ENCODE results near the gene OMP. TPM values are rescaled to one million over a fixed set of nuclear protein-coding genes. Genes with fewer than 3 reads are reported as not detected.
"Not testable (repeated sequence)": the region's sequence is repeated elsewhere in the genome, so short reads cannot be mapped to it uniquely, and the experiment has no call there.

The OMP gene
- polyA plus RNA-seq, 3 donors: 0.25 TPM; not detected in 2

DNA sequence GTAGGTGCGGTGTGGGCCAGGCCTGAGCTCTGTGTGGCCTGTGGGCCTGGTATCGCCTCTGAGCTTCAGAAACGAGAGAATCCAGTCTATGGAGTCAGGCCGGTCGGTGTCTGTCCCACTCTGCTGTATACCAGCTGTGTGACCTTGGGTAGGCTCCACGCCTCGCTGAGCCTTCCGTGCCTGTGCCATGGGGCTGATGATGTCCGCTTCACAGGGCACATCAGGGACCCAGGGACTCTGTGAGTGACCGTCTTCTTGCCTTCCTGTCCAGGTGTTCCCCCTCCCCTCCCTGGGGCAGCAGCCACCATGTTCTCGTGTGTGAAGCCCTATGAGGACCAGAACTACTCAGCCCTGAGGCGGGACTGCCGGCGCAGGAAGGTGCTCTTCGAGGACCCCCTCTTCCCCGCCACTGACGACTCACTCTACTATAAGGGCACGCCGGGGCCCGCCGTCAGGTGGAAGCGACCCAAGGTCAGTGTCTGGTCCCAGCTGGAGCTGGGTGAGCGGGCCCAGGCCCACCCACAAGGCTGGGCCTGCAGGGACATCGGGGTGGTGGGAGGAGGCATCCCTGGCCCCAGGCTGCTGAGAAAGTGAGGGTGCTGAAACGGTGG is 18.0 kb upstream of the OMP start:
- DNase-seq (ENCODE audit: low read depth in 3 of 3, low spot score in 2 of 3): no peak

- no peak for DNase-seq (ENCODE audit: low read depth in 3 of 3, low spot score in 2 of 3)
Observed at GRCh38 chr11:77085652-77086051, 17.0 kb upstream of the OMP start.

DNA sequence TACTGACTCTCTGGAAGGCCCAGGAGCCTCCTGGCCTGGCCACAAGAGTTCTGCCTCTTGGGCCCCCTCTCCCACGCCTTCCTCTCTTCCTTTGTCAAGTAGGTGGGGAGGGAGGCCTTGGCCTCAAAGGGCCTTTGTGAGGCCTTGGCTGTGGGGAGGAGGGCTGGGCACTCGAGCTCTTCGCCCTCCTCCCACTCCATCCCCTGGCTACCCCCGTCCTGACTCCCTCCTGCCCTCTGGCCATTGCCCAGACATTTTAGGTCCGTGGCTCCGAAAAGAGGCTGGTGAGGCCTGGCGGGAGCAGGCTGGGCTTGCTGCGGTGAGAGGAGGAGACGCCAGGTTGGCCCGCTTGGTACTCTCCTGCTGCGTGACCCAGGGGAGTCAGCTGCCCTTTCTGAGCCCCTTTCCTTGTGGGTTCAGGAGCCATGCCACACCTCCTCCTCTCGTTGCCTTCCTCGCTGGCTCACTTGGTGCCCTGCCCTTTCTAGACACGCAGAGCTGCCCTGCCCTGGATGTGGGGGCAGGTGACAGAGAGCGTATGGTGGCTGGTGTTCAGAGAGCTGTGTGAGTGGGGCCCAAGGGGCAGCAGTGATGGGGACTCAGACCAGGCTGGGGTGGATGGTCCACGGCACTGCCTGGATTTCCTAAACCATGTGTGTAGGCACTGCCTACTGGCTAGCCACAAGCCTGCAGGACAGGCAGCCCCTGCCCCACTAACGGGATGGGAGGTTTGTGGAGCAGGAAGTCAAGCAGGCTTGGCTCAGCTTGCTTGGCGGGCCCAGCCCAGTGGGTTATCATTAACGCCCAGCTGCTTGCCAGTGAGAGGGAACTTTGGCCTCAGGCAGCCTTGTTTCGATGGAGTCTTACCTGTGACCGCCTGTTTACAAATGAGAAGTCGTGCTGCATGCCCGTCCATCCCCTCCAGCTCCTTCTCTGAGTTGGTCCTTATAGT is 15.8 kb upstream of the OMP start:
- DNase-seq (ENCODE audit: low read depth in 3 of 3, low spot score in 2 of 3): no peak

DNA sequence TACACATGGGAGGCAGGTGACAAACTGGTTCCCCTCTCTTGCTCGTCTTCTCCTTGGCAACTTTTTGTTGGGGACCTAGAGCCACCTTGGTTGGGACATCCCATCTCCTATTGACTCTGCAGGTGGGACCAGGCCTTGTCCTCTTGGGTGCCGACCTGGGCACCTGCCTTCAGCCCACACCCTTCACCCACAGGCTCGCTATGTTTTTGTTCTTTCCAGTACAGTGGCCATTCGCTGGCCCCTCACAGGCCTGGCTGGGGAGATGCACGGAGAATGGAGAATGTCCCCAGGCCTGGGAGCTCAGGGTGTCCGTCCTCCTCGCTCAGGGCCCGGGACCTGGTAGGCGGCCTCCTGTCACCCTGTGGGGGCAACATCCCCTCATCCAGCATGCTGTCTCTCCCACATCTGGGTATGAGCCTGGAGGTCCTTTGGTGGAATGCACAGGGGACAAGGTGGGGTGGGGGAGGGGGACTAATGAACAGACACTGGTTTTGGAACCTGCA is 14.9 kb upstream of the OMP start:
- DNase-seq (ENCODE audit: low read depth in 3 of 3, low spot score in 2 of 3): no peak

DNA sequence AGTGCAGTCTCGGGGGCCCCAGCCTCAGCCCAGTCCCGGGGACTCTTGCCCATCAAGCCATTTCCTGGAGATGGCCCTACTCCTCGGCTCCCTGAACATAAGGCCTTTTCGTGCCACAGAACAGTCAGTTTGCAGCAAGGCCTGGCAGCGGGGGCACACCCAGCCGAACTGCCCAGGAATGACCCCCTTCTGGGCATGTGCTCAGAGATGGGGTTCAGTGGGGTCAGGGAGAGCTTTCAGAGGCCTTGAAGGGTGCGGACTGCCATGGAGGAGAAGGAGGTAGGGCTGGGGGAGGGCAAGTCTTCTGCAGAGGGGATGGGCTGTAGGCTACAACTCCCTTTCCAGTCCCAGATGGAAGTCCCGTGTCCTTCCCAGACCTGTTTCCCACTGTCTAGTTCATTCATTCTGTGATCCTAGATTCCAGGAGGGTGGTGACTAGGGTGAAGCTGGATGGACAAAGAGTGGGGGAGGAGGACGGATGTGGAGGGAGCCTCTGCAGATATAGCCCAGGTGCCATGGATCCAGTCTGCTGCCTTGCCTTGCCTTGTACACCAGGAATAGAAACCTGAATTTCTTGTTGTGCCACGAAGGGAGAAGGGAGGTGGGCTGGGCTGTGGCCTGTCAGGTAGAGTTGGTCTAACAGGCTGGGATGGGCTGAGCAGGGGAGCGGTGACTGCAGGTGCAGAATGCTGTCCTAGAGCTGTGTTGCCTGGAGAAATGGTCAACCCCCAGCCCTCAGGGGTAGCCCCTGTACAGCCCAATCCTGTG is 14.2 kb upstream of the OMP start:
- no peak for DNase-seq (ENCODE audit: low read depth in 3 of 3, low spot score in 2 of 3)

- no peak for DNase-seq (ENCODE audit: low read depth in 3 of 3, low spot score in 2 of 3)
Observed at GRCh38 chr11:77089004-77089545, 13.6 kb upstream of the OMP start.

- no peak for DNase-seq (ENCODE audit: low read depth in 3 of 3, low spot score in 2 of 3)
Observed at GRCh38 chr11:77090046-77090372, 12.6 kb upstream of the OMP start.

DNA sequence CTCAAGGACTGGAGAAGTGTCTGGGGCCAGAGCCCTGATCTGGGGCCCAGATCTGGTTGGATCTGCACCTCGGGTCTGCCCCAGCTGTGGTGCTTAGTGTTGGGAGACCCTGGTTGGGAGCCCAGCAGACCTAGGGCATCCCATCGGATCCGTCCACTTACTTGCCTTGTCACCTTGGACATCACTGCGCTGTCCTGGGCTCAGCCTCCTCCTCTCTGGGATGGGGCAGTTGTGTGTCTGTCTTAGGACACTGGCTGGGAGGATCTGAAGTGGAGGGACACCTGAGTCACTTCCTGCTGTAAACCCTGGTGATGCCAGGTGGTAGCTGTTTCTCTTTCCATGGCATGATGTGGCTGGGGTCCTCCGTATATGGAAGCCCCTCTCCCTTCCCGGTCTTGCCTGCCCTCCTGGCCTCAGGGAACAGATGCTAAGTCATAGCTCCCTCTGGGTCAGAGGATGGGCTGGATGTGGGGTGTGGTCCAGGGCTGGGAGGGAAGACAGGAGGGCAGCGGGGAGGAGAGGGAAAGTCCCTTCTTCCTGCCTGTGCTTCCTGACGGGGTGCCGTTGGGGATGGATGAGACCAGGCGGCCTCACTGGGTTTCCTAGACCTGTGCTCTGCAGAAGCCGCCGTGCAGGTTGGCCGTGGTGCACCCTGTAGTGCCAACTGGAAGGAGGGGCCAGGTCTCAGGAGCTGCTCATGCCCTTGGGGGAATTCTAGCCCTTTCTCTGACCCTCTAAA is 12.1 kb upstream of the OMP start:
- DNase-seq (ENCODE audit: low read depth in 3 of 3, low spot score in 2 of 3): no peak

DNA sequence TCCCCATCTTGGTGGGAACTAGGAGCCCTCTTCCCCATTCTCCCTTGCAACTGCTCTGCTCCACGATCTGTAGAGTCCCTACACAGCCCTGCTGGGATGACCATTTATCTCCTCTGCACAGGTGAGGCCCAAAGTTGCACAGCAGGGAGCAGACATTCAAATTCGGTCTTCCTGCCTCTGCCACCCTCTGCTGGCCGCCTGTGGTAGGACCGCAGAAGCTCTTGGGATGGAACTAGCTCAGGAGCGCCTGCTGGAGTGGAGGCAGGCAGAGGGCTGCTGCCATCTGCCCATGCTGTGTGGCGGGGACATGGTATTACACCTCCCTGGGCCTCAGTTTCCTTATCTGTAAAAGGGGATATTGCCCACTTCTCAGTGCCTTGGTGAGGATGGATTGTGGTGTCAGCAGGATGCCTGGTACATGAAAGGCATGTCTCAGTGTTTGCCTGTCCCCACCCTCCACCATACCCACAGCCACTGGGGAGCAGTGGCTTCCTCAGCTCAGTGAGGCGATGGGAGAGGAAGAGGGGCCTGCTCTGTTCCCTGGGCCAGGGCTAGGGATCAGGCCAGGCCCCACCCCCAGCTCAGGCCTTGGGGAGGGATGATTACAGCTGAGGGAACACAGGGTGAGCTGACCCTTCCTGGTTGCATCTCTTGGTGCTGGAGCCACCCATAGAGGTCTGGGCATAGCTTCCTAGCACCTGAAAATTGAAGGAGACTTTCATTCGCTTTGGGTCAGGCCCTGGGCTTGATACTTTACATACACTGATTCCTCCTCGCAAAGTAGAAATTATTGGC is 11.3 kb upstream of the OMP start:
- peak in 1 of 3 donors; percentile 33 for DNase-seq (ENCODE audit: low read depth in 3 of 3, low spot score in 2 of 3)

GRCh38 chr11:77092382-77092781 is 10.3 kb upstream of the OMP start:
- DNase-seq (ENCODE audit: low read depth in 3 of 3, low spot score in 2 of 3): no peak

GRCh38 chr11:77093056-77093891 is 9.4 kb upstream of the OMP start:
- DNase-seq (ENCODE audit: low read depth in 3 of 3, low spot score in 2 of 3): no peak

- DNase-seq (ENCODE audit: low read depth in 3 of 3, low spot score in 2 of 3): no peak
Observed at GRCh38 chr11:77093987-77094840, 8.4 kb upstream of the OMP start.

DNA sequence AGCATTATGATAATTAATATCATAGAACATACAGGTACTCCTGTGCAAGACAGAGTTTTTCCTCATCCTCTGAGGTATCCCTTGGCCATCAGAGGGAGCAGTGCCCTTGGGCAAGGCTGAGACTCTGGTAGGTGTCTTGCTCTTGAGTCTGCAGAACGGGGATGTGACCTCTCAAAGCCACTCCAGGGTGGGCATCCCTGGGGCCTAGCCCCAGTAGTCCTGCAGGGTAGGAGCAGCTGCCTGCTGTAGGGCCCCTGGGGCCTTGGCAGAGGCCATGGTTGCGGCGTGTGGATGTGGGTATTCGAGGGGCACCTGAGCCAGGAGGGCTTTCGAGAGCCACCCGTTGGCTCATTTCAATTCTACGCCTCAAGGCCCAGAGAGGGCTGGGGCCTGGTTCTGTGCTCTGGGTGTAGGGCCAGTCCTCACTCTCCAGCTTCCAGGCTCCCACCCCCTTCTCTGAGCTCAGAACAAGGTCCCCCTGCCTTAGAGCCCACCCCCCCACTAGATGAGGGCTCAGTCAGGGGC is 7.7 kb upstream of the OMP start:
- DNase-seq (ENCODE audit: low read depth in 3 of 3, low spot score in 2 of 3): no peak

GRCh38 chr11:77095551-77096490 is 6.8 kb upstream of the OMP start:
- no peak for DNase-seq (ENCODE audit: low read depth in 3 of 3, low spot score in 2 of 3)

GRCh38 chr11:77096591-77097019 is 6.0 kb upstream of the OMP start:
- DNase-seq (ENCODE audit: low read depth in 3 of 3, low spot score in 2 of 3): no peak

GRCh38 chr11:77097180-77097579 is 5.5 kb upstream of the OMP start:
- DNase-seq (ENCODE audit: low read depth in 3 of 3, low spot score in 2 of 3): not testable (repeated sequence)
